Brain pericyte (primary cell): ENCODE results near the gene CRPPA.
"Not testable (repeated sequence)": the region's sequence is repeated elsewhere in the genome, so short reads cannot be mapped to it uniquely, and the experiment has no call there.

Experiments used
- DNase-seq: peaks from one replicate; pipeline ENCODE4 v3.0.0-alpha.2; 2012; ENCODE audit warnings: low read depth, low spot score

CRPPA gene

DNA sequence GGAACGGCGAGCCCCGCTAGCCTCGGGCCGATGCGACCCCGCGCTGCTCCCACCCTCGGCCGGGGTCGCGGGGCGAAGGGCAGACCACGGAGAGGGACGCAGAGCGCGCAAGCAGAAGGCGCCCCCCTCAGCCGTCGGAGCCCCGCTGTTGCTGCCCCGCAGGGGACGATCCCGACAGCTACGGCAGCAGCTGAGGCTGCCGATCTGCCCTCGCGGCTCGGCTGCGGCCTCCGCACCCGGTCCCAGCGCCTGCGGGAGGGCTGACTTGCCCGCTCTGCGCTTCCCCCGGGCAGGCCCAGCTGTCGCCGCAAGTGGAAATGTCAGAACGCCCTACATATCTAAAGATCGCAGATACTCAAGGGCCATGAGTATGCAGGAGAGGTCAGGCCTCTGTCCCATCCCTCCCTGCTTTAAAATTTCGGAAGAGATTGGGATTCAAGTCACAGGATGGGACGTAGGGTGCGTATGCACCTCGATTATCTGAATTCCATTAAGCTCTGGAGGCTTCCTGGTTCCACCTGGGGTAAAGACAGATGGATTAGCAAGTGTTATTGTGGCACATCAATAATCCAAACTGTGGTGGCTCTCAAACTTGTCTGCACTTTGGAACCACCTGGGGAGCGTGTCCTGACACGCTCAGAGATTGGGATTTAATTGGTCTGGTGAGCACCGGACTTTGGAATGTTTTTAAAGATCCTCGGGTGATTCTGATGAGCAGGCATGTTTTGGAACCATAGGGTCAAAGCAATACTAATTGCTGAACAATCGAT, at the start of gene CRPPA:
CRPPA (minus strand) TSS at position 206 of the 770 bp plus-strand sequence. CDS start 216 bp downstream, outside the sequence.
- DNase-seq = no peak

DNA sequence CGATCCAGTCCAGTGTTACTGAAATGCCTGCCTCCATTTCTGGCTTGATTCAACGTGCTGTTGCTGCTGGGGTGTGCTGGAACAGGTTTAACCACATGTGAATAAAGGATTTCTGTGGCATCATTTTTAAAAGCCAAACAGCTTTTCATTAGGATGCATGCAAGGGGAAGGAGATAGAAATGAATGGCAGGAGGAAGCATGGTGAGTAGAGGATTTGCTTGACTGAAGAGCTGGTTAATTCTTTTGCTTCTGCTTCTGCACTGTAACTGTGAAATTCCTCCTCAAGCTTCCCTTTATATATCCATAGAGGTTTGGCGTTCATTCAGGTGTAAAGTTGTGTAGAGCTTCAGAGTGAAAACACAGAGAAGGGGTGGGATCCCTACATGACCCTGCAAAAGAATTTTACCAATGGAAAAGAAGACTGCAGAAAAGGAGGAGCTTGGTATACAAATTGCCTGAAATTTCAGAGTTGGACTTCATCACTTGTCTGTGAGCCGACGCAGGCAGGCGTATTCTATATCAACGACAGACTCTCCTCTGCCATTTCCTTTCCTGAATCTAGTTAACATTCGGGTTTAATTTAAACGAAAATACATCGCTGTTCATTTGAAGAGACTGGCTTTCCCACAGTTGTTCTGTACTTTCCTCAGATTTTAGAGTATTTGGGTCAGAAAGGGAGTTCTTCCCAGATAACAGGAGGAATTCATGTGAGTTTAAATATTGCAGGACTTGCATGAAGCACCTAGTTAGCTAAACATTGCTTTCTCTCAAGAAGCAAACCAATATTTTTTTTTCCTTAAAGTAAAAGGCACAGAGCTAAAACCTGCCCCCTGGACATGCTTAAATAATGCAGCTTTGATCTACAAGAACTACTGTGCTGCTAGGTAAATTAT, 44.4 kb upstream of the CRPPA start, which contains the start of gene SOSTDC1:
SOSTDC1 (minus strand) TSS at position 270 of the 893 bp plus-strand sequence; CDS start at position 200, 70 bp downstream.
- no peak for DNase-seq

GRCh38 chr7:16463949-16464715, 42.8 kb upstream of the CRPPA start:
- no peak for DNase-seq

DNA sequence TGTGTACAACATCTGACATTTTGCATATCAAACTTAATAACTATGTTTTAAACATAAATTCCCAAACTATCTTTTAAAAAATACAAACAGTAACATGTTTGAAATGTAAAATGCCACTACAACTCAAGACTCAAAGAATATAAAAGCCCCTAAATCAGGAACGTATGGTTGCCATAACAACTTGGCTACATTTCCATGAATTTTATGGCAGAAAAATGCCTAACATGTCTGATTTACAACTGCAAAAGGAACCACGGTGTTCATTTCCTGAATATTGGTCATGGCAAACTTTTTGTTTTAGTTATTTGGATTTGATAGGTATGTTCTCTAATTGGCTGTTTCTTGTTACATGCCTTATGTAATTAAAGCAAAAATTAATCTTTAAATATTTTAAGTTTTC, 42.2 kb upstream of the CRPPA start:
- DNase-seq = no peak

DNA sequence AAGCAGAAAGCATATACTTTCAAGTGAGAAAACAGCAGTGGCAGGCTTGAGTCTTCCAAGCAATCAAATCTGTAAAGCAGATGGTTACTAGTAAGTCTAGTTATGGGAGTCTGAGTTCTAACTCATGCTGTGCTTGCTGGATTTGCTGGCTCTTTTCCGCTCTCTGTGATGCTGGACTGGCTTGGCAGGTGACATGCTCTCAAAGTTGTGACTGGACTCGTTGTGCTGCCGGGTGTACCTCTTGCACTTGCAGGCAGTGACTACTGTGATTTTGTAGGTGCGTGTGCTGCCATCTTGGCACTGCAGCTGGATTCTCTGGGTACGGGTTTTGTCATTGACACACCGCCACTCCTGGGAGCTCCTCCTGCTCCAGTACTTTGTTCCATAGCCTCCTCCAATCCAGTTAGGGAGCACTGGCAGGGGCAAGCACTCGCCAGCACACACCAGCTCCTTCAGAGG, 41.1 kb upstream of the CRPPA start:
- no peak for DNase-seq

- DNase-seq = no peak
Observed at GRCh38 chr7:16460789-16461493, 39.6 kb upstream of the CRPPA start.

- not testable (repeated sequence) for DNase-seq
Observed at GRCh38 chr7:16456303-16456702, 35.0 kb upstream of the CRPPA start.

GRCh38 chr7:16455591-16455990, 34.3 kb upstream of the CRPPA start:
- DNase-seq = no peak

DNA sequence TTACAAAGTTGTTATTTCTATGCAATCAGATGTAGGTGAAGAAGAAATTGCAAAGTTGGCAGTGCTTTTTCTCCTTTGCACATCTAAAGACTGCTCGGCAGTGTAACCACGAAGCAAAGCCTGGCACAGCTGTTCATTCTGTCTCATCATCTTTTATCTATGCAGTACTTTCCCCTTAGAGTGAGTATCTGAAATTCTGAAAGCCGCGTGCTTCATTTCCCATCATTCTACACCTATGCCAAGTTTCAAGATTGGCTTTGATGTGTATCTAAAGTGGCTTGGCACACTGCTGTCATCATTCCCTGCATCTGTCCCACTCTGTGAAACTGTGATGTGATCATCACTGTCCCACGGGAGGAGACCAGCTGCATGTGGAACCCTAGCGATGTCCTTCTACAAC, 29.0 kb upstream of the CRPPA start:
- DNase-seq = no peak

DNA sequence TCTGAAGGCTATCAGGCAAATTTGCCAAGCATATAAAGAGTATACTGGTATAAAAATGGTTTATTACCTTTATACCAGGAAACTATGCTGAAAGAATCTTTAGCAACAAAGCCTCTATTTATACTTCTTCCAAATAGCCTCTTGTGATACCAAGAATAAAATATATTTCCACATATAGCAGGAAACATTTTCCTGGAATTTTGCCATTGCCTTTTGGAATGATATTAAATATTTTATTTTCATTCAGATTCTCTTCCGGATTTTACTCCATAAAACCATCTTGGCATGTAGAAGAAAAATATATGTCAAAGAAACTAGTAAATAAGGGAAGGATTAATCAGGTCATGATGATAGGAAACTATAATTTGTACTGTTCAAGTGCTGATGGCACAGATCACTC, 26.5 kb upstream of the CRPPA start:
- DNase-seq = no peak

DNA sequence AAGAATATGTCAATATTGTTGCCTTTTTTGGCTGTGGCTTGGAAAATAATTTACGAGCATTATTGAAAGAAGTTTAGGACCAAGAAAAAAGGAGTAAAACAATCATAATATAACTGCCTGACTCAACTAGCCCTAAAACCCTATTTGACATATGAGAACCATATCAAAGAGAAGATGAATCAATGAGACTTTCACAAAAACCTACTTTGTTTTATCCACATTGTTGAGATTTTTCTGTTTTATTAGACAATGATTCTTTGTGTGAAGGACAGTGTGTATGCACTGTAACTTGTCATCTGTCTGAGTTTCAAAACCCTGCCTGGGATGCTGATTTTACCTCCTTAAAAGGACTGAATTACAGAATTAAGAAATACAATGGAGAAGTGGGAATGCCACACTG, 25.2 kb upstream of the CRPPA start:
- no peak for DNase-seq

GRCh38 chr7:16443871-16444270, 22.5 kb upstream of the CRPPA start:
- not testable (repeated sequence) for DNase-seq

DNA sequence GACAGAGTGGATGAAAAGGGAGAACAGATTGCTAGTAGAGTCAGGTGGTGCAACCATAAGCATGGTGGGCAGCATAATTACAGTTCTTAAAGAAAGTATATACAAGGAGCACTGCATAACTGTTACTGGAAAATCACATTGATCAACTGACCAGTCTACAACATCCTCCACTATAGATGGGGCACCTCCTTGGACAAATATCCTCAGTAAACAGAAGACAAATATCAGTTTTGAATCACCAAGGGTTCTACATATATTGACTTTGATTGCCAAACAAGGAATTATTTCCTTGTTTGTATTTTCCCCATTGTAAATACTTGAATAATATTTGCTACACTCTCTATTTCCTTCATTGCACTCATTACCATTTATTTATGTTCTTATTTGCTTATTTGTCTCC, 17.6 kb upstream of the CRPPA start:
- no peak for DNase-seq

DNA sequence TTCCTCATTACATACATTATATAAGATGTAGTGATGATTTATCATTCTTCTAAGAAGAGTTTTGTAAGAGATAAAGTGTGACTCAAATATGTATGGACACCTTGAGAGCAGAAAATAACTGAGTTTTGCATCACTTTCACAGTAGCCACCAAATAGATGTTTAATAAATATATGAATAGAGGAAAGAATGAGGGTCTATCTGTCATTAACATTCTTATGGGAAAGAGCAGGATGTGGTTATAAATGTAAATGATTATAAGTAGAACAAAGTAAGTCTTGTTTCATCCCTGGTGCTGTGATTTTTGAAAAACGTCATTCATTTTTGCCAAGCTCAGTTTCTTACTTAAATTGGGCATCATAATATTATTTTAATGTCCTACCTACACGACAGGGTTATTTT, 15.0 kb upstream of the CRPPA start:
- DNase-seq = no peak

DNA sequence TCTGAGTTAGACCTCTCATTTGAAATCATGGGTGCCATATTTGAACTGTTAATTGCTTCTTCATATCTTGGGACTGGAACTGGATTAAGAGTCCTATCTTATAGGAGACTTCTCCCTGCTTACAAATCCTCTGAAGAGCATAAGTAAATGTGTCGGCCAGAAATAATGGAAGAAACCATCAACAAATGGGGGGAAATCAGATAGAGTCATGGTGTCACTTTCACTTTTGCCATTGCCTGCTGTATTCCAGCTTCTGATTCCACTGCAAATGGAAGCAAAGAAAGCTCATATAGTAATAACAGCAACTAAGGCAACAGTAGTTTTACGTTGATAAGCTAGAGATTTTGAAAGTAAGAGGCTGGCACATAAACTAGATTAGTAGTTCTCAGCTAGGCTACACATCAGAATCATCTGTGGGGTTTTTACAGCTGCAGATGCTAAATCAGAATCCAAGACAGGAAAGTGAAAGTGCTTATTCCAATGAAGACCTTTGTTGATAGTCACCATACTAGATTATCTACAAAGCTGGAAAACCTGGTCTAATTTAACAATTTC, 12.3 kb upstream of the CRPPA start:
- no peak for DNase-seq

DNA sequence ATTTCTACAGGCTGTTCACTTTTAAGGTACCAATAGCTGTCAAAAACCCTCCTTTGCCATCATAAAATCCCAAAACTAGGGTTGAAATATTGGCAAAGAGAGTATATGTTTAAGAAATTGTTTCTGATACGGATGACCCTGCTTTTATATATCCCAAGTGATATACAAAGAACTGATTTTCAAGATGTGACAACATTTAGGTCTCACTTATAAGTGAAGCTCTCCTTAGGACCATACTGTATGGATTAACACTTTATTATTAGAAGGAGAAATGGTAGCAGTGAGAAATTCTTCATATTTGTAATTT, 11.0 kb upstream of the CRPPA start:
- no peak for DNase-seq

- no peak for DNase-seq
Observed at GRCh38 chr7:16431646-16432424, 10.5 kb upstream of the CRPPA start.

- no peak for DNase-seq
Observed at GRCh38 chr7:16430133-16430532, 8.8 kb upstream of the CRPPA start.

GRCh38 chr7:16428672-16429071, 7.3 kb upstream of the CRPPA start:
- no peak for DNase-seq

DNA sequence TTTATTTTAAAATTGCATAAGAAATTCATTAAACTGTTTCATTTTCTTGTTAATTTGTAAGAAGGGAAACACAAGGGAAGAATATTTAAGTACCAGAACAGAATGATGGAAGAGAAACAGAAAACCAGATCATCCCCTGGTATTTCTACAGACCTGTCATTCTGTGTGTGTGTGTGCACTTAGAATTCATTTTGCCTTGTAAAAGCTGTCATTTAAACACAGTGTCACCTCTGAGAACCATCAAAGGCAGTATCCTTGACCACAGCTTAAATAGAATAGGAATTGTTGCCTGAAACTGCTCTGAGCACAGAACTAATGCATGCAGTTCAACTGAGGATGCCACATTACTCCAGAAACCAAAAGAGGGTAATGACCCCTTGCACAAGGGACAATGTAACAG, 6.8 kb upstream of the CRPPA start:
- DNase-seq = no peak
